IPS-18c (cell line): Measurements from ENCODE around the gene ZNF529.

Experiments
- H3K4me3 ChIP-seq: 2 replicates; pipeline ENCODE4 v1.7.0; 2013; ENCODE audit warnings: low read depth, mild to moderate bottlenecking, low read length, moderate library complexity; ENCODE audit not compliant: insufficient read depth
- H3K9me3 ChIP-seq: one replicate; pipeline ENCODE4 v1.6.1; 2013; ENCODE audit warnings: mild to moderate bottlenecking, low read length, moderate library complexity; ENCODE audit not compliant: control insufficient read depth, insufficient read depth

ZNF529 gene

DNA sequence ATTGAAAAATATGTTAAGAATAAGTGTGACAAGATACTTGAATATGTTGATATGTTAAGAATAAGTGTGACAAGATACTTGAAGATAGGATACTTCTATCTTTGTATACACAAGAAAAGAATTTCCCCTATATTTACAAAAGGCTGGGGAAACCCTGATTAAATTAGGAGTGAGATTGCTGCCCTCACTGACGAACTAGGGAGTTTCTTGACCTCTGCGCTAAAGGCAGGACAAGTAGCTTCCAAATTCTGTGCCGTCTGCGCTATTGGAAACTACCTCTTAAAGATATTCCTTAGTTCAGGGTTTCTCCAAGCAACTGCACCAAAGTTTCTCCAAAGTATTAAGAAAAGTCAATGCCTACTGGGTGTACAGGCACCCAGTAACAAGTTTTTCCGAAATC lies 45.8 kb downstream of the ZNF529 start:
- H3K4me3 ChIP-seq, result peak overlapping the region; percentile 97
- H3K9me3 ChIP-seq, result peaks cover 4% of the 10 kb centered on the region

DNA sequence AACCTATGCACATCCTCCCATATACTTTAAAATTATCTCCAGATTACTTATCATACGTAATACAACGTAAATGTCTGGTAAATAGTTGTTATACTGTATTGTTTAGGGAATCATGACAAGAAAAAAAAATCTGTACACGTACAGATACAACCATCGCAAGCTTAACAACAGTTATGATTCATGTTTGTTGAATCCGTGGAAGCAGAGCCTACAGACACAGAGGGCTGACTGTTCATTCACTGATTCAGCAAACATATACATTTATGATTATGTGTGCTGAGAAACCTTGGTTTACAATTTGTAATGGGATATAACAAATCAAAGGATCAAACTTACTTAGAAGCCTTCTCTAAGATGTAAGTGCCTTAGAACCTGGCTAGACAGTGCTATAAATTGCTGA lies 46.5 kb downstream of the ZNF529 start:
- Histone ChIP-seq H3K4me3 (0 out of 2 replicates have a peak overlapping the region, but pooled peaks have one; percentile 97), H3K9me3 (peaks cover 4% of the 10 kb centered on the region)

DNA sequence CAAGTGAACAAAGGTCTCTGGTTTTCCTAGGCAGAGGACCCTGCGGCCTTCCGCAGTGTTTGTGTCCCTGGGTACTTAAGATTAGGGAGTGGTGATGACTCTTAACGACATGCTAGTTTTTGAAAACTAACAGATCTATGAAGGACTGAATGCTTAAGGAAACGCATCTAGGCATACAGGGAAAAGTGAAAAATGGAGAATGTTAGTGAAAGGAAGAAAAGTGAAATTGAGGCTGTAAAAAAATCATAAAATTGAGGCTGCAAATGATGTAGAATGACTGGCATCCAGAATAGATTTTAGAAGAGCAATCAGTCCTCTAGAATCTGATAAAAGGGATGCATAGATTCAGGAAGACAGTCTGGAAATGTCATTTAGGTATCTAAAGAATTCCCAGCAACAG lies 48.5 kb downstream of the ZNF529 start:
- H3K9me3 ChIP-seq, result peaks cover 4% of the 10 kb centered on the region
- H3K4me3 ChIP-seq, result no peak overlapping the region

DNA sequence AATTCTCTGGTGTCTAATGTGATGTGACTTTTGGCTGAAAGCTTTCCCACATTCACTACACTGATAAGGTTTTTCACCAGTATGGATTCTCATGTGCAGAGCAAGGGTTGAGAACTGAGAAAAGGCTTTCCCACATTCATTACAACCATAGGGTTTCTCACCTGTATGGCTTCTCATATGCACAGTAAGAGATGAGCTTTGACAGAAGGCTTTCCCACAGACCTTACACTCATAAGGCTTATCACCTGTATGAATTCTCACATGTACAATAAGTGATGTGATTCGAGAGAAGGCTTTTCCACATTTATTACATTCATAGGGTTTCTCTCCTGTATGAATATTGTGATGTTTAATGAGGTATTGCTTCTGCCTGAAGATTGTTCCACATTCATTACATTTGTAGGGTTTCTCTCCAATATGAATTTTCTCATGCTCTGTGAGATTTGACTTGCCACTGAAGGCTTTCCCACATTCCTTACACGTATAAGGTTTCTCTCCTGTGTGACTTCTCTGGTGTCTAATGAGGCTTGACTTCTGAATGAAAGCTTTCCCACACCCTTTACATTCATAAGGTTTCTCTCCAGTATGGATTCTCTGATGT lies 59.0 kb downstream of the ZNF529 start:
- no peak overlapping the region for H3K4me3 ChIP-seq
- H3K9me3 ChIP-seq, result peaks cover 28% of the 10 kb centered on the region

DNA sequence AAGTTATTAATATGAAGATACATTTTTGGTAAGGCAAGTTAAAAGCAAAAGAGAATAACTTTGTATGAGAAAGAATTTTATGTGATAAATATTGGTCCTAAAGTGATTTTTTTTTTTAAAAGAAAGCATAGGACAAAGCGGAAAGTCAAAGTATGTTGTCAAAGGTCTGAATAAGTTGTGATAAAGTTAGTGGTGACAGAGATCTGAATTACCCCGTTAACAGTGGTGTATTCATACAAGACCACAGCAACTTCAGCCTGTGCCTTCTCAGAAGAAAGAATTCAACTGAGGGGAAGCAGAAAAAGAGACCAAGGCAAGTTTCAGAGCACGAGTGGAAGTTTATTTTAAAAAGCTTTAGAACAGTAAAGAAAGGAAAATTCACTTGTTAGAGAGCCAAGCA lies 64.8 kb downstream of the ZNF529 start:
- Histone ChIP-seq H3K4me3 (no peak overlapping the region), H3K9me3 (peaks cover 3% of the 10 kb centered on the region)

DNA sequence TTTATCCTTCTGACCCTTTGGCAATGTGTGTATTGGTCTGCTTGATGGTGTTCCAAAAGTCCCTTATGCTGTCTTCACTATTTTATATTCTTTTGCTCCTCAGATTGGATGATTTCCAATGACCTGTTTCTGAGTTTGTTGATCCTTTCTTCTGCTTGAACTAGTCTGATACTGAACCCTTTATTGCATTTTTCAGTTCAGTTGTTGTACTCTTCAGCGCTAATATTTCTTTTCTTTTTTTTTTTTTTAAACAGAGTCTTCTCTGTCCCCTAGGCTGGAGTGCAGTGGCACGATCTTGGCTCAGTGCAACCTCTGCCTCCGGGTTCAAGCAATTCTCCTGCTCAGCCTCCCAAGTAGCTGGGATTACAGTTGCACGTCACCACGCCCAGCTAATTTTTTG lies 71.1 kb downstream of the ZNF529 start:
- peaks cover 8% of the 10 kb centered on the region for H3K9me3 ChIP-seq
- no peak overlapping the region for H3K4me3 ChIP-seq

DNA sequence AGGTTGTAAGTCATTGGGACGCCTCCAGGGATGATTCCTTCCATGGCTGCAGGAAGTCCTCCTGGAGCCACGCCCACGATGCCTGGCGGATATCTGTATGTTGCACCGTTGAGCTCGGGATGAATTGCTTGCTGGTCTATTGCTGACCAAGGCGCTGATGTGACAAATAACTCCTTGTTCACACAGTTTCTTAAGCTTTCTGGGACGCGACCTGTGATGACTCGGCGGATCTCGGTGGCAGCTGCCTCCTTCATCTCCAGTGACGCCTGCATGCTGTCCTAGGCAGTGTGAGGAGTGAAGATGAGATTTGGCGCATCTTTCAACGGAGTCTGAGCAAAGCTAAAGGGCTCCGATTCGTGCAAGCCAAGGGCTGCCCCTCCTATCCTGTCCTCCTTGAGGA lies 76.1 kb downstream of the ZNF529 start:
- H3K9me3 ChIP-seq, result peaks cover 10% of the 10 kb centered on the region
- no peak overlapping the region for H3K4me3 ChIP-seq
